Measurements from ENCODE around the gene SCNN1G.
"Not testable (repeated sequence)": the region's sequence is repeated elsewhere in the genome, so short reads cannot be mapped to it uniquely, and the experiment has no call there.

The SCNN1G gene

GRCh38 chr16:23182679-23183542, at the start of gene SCNN1G:
SCNN1G (plus strand) TSS chr16:23182745; CDS start chr16:23186272, 3,527 bp downstream.
- H3K9me3 Mint-ChIP-seq, result no peaks in the 10 kb centered on the region
- no peak within 1 kb of the TSS for H3K27ac Mint-ChIP-seq
- H3K4me1 Mint-ChIP-seq, result peaks cover 15% of the 10 kb centered on the region
- DNase-seq (ENCODE audit: low spot score in 2 of 2) (peak in 1 of 2 donors; percentile 49), ATAC-seq (peak; percentile 31)
- H3K36me3 Mint-ChIP-seq, result no peaks in the 10 kb centered on the region
- peak within 1 kb of the TSS; percentile 64 for H3K4me3 Mint-ChIP-seq

DNA sequence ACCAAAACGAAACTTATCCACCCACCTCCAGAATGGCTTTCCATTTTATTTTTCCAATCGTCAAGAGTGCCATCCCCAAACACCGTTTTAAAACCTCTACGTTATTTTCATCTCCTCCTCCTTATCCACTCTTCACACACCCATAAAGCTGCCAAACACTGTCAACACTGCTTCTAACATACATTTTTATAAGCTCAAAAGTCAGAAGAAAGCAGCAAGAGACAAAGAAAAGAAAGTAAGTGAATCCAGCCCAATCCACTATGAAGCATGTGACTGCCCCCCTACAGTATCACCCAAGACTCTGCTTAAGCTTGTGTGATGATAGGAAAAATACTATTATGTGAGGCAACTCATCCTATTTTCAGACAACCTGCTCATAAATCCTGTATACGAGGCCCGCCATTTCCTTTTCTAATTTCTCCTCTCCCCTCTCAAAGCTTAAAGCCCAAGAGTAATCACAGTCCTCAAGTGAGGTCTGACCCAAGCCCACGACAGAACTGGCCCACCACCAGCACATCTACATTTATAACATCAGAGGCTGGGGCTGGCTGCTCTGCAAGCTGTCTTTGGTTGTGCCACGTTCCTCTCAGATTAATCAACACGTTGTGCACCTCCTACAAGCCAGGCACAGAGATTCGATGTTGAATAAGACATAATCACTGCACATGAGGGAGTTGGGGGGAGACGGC, 49.6 kb upstream of the SCNN1G start:
- H3K4me3 Mint-ChIP-seq, result no peak overlapping the region
- ATAC-seq (no peak), DNase-seq (ENCODE audit: low spot score in 2 of 2) (no peak)
- no peak overlapping the region for H3K27ac Mint-ChIP-seq
- H3K4me1 Mint-ChIP-seq, result peaks cover 11% of the 10 kb centered on the region
- H3K36me3 Mint-ChIP-seq, result no peaks in the 10 kb centered on the region
- peaks cover 4% of the 10 kb centered on the region for H3K9me3 Mint-ChIP-seq

DNA sequence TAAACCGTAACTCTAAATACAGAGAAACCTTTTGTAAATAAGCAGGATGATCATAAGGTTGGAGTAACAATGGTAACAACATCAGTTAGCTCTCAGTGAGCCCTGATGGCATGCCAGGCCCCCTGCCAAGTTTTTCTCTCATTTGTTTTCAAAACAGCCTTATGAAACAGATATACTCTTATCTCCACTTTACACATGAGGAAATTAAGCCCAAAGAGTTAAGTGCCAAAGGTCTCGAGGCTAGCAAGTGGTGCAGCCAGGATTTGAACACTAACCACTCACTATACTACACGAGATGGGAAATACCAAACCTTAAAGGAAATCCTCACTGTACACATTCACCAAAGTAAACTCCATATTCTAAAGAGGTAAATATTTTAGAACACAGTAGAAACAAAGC, 48.3 kb upstream of the SCNN1G start:
- Mint-ChIP-seq H3K27ac (no peak overlapping the region), H3K36me3 (no peaks in the 10 kb centered on the region), H3K9me3 (peaks cover 10% of the 10 kb centered on the region), H3K4me1 (peaks cover 18% of the 10 kb centered on the region), H3K4me3 (no peak overlapping the region)
- DNase-seq (ENCODE audit: low spot score in 2 of 2), result no peak
- ATAC-seq, result no peak

- no peak overlapping the region for H3K4me3 Mint-ChIP-seq
- H3K36me3 Mint-ChIP-seq, result no peaks in the 10 kb centered on the region
- H3K9me3 Mint-ChIP-seq, result peaks cover 10% of the 10 kb centered on the region
These were observed 45.3 kb upstream of the SCNN1G start for GRCh38 chr16:23137256-23137655.

DNA sequence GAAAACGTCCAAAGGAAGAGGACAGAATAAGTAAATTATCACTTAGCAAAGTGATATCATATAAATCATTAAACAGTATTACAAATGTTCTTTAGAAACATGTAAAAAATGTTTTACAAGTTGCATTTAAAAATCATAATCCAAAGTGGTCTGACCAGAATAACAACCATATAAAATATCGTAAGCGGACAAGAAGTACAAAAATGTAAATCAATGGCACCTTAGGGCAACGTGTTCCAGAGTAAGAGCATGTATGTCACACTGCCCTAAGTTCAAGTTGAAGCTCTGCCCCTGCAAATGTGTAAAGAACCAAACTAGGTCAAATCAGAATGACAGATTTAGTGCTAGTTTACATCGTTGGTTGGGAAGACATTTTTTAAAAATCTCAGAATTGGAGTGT, 44.7 kb upstream of the SCNN1G start:
- DNase-seq (ENCODE audit: low spot score in 2 of 2), result no peak
- H3K27ac Mint-ChIP-seq, result no peak overlapping the region
- no peaks in the 10 kb centered on the region for H3K36me3 Mint-ChIP-seq
- peaks cover 10% of the 10 kb centered on the region for H3K9me3 Mint-ChIP-seq
- no peak overlapping the region for H3K4me3 Mint-ChIP-seq
- peaks cover 12% of the 10 kb centered on the region for H3K4me1 Mint-ChIP-seq
- no peak for ATAC-seq

More at GRCh38 chr16:23137256-23137655, 45.3 kb upstream of the SCNN1G start:
- DNase-seq (ENCODE audit: low spot score in 2 of 2) (no peak), ATAC-seq (no peak)
- no peak overlapping the region for H3K27ac Mint-ChIP-seq
- H3K4me1 Mint-ChIP-seq, result peaks cover 17% of the 10 kb centered on the region

DNA sequence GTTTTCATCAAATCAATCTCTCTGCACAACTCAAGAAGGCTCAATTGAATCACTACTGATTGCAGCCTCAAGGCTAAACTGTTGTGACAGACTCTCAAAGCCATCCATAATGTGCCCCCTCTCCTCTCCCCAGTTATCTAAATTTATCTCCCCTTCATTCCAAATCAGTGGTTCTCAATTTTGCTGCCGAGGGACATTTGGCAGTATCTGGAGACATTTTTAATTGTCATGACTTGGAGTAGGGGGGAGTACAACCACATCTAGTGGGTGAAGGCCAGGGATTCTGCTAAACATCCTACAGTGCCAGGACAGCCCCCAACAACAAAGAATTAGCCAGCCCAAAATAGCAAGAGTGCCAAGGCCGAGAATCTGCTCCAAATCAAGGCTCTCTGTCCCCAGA, 42.4 kb upstream of the SCNN1G start:
- H3K9me3 Mint-ChIP-seq, result peaks cover 10% of the 10 kb centered on the region
- DNase-seq (ENCODE audit: low spot score in 2 of 2) (no peak), ATAC-seq (no peak)
- H3K36me3 Mint-ChIP-seq, result no peaks in the 10 kb centered on the region
- H3K4me3 Mint-ChIP-seq, result no peak overlapping the region
- no peak overlapping the region for H3K27ac Mint-ChIP-seq
- peaks cover 6% of the 10 kb centered on the region for H3K4me1 Mint-ChIP-seq

DNA sequence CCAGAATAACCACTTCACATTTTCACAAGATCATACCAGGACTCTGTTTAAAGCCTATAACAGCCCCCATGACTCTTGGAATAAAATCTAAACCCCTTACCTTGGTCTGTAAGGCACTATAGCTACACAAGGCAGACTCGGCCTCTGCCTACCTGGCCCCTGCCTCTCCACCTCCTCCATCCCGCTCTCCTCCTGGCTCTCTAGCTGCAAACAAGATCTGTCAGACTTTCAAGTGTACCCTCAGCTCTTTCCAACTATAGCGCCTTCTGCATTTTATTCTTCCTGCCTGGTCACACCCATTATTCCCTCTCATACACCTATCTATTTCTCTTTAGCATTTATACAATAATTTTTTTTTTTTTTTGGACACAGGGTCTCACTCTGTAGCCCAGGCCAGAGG, 41.5 kb upstream of the SCNN1G start:
- Mint-ChIP-seq H3K36me3 (no peaks in the 10 kb centered on the region), H3K4me1 (peaks cover 6% of the 10 kb centered on the region), H3K27ac (no peak overlapping the region), H3K4me3 (no peak overlapping the region), H3K9me3 (peaks cover 10% of the 10 kb centered on the region)
- DNase-seq (ENCODE audit: low spot score in 2 of 2), result no peak
- ATAC-seq, result no peak

DNA sequence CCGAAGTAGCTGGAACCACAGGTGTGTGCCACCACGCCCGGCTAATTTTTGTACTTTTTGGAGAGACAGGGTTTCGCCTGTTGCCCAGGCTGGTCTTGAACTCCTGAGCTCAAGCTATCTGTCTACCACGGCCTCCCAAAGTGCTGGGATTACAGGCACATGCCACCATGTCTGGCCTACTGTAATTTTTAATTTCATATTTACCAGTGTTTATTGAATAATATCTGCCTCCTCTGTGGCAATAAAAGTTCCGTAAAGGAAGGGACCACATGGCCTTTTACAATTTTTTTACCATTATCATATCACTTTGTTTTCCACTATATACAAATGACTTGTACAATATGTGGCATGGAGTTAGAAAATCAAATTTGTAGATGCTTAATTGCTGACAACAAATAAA, 41.0 kb upstream of the SCNN1G start:
- no peak overlapping the region for H3K4me3 Mint-ChIP-seq
- peaks cover 10% of the 10 kb centered on the region for H3K9me3 Mint-ChIP-seq
- H3K4me1 Mint-ChIP-seq, result peaks cover 6% of the 10 kb centered on the region
- ATAC-seq (no peak), DNase-seq (ENCODE audit: low spot score in 2 of 2) (no peak)
- H3K36me3 Mint-ChIP-seq, result no peaks in the 10 kb centered on the region
- H3K27ac Mint-ChIP-seq, result no peak overlapping the region

- ATAC-seq (no peak), DNase-seq (ENCODE audit: low spot score in 2 of 2) (no peak)
- H3K27ac Mint-ChIP-seq, result no peak overlapping the region
- no peak overlapping the region for H3K4me3 Mint-ChIP-seq
- H3K36me3 Mint-ChIP-seq, result no peaks in the 10 kb centered on the region
- peaks cover 10% of the 10 kb centered on the region for H3K9me3 Mint-ChIP-seq
- peaks cover 11% of the 10 kb centered on the region for H3K4me1 Mint-ChIP-seq
These were observed 40.4 kb upstream of the SCNN1G start for GRCh38 chr16:23141959-23142740.

DNA sequence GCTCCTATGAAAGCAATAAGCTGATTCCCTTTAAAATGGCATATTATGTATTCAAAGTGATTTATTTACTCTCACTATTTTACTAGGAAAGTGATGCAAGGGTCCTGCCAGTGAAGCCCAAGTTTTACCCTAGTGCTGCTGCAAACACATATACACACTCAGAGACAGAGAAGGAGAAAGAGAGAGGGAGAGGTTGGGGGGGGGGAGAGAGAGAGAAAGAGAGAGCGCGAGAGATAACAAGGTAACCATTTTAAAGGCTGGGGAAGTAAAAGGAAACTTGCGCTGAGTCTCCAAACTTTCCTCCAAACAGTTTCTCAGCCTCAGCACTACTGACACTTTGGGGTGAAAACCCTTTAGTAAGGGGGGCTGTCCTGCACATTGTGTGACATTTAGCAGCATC, 39.2 kb upstream of the SCNN1G start:
- peaks cover 18% of the 10 kb centered on the region for H3K4me1 Mint-ChIP-seq

DNA sequence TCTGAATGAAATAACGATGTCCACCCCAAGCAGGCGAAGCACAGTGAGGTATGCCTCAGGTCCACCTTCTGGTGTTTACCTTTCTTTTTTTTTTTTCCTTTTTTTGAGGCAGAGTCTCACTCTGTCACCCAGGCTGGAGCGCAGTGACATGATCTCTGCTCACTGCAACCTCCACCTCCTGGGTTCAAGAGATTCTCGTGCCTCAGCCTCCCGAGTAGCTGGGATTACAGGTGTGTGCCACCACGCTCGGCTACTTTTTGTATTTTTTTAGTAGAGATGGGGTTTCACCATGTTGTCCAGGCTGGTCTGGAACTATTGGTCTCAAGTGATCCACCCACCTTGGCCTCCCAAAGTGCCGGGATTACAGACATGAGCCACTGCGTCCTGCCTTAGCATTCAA, 38.2 kb upstream of the SCNN1G start:
- H3K4me1 Mint-ChIP-seq, result peaks cover 15% of the 10 kb centered on the region
- H3K4me3 Mint-ChIP-seq, result not testable (repeated sequence)

More for the DNA sequence above, 39.2 kb upstream of the SCNN1G start:
- peak in 1 of 2 donors; percentile 3 for DNase-seq (ENCODE audit: low spot score in 2 of 2)
- Mint-ChIP-seq H3K9me3 (peaks cover 5% of the 10 kb centered on the region), H3K36me3 (peaks cover 10% of the 10 kb centered on the region), H3K27ac (no peak overlapping the region), H3K4me3 (no peak overlapping the region)
- ATAC-seq, result no peak

DNA sequence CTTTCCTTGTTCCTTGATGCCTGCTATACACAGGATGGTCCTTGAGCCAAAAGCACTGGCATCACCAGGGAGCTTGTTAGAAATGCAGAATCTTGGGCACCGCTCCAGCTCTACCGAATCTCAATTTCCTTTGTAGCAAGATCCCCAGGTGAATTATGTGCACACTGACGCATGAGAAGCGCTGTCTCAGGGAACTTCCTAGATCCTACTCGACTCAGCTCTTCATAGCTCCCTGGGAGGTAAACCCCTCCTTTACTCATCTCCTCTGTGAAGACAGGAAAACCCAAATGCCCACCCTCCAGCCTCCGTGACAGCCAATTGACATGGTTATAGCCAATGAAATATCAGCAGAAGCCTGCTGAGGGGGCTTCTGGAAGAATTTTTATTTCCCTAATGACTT, 37.4 kb upstream of the SCNN1G start:
- peak in 1 of 2 donors; percentile 22 for DNase-seq (ENCODE audit: low spot score in 2 of 2)
- no peaks in the 10 kb centered on the region for H3K9me3 Mint-ChIP-seq
- no peak overlapping the region for H3K4me3 Mint-ChIP-seq
- ATAC-seq, result no peak
- H3K27ac Mint-ChIP-seq, result peak overlapping the region; percentile 7
- peaks cover 23% of the 10 kb centered on the region for H3K4me1 Mint-ChIP-seq
- H3K36me3 Mint-ChIP-seq, result peaks cover 11% of the 10 kb centered on the region

More for the DNA sequence above, 38.2 kb upstream of the SCNN1G start:
- ATAC-seq; DNase-seq (ENCODE audit: low spot score in 2 of 2); H3K27ac Mint-ChIP-seq; H3K9me3 Mint-ChIP-seq: not testable (repeated sequence)
- peaks cover 11% of the 10 kb centered on the region for H3K36me3 Mint-ChIP-seq

DNA sequence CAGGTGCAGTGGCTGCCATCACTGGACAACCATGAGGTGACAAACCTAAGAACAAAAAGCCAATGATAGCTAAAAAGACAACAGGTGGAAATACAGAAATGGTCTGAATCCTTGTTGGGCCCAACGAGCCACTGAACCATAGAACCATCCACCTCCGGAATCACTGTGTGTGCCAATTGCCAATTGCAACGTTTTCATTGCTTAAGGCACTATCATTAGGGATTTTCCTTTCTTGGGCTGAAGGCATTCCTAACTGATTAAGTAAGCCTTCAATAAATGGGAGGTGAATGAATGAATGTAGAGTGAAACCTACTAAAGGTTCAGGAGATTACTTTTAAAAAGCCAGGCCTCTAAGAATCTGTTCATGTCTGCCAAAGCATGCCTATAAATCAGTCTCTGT, 36.9 kb upstream of the SCNN1G start:
- no peak overlapping the region for H3K4me3 Mint-ChIP-seq
- DNase-seq (ENCODE audit: low spot score in 2 of 2), result no peak

GRCh38 chr16:23146877-23147601, 35.5 kb upstream of the SCNN1G start:
- DNase-seq (ENCODE audit: low spot score in 2 of 2) (peak in 1 of 2 donors; percentile 47), ATAC-seq (no peak)
- peaks cover 11% of the 10 kb centered on the region for H3K36me3 Mint-ChIP-seq
- H3K9me3 Mint-ChIP-seq, result no peaks in the 10 kb centered on the region
- H3K4me1 Mint-ChIP-seq, result peaks cover 25% of the 10 kb centered on the region
- no peak overlapping the region for H3K4me3 Mint-ChIP-seq
- no peak overlapping the region for H3K27ac Mint-ChIP-seq

More for the DNA sequence above, 36.9 kb upstream of the SCNN1G start:
- ATAC-seq, result no peak
- no peak overlapping the region for H3K27ac Mint-ChIP-seq
- H3K36me3 Mint-ChIP-seq, result peaks cover 11% of the 10 kb centered on the region
- no peaks in the 10 kb centered on the region for H3K9me3 Mint-ChIP-seq
- H3K4me1 Mint-ChIP-seq, result peaks cover 25% of the 10 kb centered on the region
